Measurements from ENCODE around the gene PRKCZ.

DNA sequence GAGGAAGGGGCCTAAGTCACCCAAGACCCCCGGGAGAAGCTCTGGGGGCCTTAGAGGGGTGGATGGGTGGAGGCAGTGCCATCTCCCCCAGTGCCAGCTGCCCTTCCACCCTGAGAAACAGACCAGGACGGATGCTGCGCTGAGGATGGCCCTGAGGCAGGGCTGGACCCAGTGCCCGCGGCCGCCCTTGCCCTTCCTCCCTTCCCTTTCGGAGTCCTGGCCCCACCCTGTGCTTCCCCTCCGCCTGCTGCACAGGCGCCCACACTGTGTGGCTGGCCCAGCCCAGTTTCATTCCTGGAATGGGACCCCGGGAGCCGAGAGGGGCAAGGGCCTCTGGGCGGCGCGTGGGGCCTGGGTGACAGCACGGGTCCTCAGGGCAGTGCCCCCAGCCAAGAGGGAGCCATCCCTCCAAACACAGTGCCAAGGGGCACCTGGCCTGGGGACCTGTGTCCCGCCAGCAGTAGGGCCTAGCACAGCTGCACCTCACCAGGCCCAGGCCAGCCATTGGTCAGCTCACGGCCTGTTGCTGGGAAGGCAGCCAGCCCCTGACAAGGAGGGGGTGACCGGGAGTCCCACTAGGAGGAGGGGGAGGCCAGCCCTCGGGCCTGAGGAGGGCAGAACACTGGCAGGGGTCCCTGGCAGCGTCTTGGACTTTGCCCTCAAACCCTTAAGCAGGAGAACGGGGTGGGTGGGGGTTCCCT lies 164.5 kb downstream of the PRKCZ start:
- TF ChIP-seq, protein P1, sequence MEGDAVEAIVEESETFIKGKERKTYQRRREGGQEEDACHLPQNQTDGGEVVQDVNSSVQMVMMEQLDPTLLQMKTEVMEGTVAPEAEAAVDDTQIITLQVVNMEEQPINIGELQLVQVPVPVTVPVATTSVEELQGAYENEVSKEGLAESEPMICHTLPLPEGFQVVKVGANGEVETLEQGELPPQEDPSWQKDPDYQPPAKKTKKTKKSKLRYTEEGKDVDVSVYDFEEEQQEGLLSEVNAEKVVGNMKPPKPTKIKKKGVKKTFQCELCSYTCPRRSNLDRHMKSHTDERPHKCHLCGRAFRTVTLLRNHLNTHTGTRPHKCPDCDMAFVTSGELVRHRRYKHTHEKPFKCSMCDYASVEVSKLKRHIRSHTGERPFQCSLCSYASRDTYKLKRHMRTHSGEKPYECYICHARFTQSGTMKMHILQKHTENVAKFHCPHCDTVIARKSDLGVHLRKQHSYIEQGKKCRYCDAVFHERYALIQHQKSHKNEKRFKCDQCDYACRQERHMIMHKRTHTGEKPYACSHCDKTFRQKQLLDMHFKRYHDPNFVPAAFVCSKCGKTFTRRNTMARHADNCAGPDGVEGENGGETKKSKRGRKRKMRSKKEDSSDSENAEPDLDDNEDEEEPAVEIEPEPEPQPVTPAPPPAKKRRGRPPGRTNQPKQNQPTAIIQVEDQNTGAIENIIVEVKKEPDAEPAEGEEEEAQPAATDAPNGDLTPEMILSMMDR (IDR thresholded peaks at IDR 0.05): no peak
- TF ChIP-seq POLR2A (IDR thresholded peaks at IDR 0.05): no peak

Measured in uterus (tissue), 2 donors.